GM18858 (cell line): Measurements from ENCODE around the gene AOAH.

Experiments
- ATAC-seq: cut with Tn5 transposase; IDR thresholded peaks from one replicate; pipeline ENCODE4 v1.9.1; 2021; ENCODE audit not compliant: unreplicated experiment

AOAH gene, protein sequence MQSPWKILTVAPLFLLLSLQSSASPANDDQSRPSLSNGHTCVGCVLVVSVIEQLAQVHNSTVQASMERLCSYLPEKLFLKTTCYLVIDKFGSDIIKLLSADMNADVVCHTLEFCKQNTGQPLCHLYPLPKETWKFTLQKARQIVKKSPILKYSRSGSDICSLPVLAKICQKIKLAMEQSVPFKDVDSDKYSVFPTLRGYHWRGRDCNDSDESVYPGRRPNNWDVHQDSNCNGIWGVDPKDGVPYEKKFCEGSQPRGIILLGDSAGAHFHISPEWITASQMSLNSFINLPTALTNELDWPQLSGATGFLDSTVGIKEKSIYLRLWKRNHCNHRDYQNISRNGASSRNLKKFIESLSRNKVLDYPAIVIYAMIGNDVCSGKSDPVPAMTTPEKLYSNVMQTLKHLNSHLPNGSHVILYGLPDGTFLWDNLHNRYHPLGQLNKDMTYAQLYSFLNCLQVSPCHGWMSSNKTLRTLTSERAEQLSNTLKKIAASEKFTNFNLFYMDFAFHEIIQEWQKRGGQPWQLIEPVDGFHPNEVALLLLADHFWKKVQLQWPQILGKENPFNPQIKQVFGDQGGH

GRCh38 chr7:36723951-36724664, at the start of gene AOAH:
Gene AOAH, minus strand, starts transcription at chr7:36724494. Its CDS starts 346 bp downstream, at chr7:36724148.
- peak; percentile 93 for ATAC-seq

DNA sequence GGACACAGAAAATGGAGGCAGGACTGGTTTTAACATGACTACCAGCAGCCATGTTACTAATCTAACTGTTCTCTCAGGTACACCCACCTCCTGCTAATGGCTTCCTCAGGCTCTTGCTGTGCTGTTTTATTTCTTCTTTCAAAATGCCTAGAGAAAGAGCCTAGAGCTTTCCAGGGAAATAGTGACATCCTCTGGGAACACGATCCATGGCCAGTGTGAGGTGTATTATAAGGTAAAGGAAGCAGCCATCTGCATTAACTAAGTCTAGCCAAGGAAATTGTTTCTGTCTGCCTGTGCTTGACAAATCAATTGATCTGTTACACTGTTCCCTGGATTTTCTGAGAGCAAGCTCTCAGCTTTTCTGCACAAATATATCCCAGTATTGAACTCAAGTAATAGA, 42.2 kb upstream of the AOAH start:
- ATAC-seq, result no peak

DNA sequence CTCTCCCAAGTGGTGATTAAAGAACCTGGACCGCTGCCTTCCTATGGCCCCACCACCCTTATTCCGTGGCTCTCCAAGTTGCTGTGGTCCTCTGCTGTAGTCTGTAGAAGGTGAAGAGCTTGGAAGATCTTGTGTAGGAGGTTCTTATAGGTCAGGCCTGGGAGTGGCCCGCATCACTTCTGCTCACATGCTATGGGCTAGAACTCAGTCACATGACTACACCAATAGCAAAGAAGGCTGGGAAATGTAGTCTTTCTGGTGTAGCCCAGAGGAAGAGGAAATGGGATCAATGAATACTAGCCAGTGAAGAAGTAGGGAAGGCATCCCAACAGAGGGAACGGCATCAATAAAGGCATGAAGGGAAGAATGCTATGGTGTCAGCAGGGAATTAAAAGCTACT, 41.3 kb upstream of the AOAH start:
- ATAC-seq, result no peak

- no peak for ATAC-seq
These were observed 40.6 kb upstream of the AOAH start for GRCh38 chr7:36764929-36765328.

- no peak for ATAC-seq
These were observed 39.0 kb upstream of the AOAH start for GRCh38 chr7:36763132-36763816.

DNA sequence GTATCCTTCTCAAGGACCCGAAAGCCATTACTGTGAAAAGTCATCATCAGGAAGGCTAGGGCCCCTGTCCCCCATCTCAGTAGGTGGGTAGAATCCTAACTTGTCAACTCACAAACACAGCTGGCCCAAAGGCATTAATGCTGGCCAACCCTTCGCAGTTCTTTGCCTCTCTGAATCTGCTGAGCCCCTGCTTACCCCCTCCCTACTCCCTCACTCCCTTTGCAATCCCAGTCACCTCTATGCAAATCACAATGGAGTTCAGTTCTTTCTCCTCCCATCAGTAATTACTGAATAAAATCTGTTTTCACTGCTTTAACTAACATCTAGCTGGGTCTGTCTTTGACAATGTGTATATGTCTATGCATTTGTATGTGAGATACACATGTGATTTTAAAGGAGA, 38.1 kb upstream of the AOAH start:
- no peak for ATAC-seq

DNA sequence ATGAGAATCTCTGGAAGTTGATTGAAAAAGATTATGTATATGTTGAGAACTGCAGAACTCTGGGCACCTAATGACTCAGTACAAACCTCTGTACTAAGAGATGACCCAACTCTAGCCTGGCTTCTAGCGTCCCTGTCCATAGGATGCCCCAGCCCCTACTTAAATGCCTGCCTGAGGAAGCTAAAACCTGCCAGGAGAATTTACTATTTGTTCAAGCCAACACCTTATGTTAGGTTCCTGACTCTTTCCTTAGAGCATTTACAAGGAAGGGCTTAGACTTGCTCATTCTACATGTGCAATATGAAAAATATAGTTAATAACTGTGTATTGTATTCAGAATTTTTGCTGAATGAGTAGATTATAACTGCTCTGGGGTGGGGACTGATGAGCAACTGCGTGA, 37.5 kb upstream of the AOAH start:
- no peak for ATAC-seq

DNA sequence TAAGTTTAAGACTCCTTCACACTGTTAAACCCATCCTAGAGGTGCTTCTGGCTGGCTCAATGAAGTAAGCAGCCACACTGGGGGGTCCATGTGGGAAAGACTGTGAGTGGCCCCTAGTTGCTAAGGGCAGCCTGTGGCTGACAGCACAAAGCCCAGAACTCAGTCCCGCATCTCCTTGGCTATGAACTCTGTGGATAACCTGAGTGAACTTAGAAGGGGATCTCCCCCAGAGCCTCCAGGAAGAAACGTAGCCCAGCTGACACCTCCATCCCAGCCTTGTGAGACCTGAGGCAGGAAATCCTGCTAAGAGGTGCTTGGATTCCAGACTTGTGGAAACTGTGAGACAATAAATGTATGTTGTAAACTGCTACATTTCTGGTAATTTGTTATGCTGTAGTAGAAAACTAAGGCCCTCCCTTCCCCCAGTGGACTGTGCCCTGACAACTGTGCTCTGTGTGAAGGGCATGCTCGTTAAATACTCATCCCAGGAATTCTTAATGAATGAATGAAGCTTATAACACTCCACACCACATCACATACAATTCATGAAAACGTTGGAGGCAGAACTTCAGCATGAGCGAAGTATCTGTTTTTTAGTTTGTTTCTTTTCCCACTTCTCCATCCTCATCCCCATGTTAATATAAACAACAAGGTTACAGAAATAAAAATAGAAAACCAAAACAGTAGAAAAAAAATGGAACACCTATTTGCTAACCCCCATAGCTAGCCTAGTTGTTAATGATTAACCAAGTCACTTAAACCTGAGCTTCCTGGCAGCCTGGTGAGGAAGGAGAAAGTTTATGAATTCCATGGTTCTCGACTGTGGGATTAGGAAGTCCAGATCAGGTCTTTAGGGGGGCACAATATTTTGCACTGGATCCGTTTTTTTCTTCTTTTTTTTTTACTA, 36.8 kb upstream of the AOAH start:
- no peak for ATAC-seq

- ATAC-seq, result no peak
These were observed 34.6 kb upstream of the AOAH start for GRCh38 chr7:36758879-36759278.

GRCh38 chr7:36755484-36755883, 31.2 kb upstream of the AOAH start:
- no peak for ATAC-seq

DNA sequence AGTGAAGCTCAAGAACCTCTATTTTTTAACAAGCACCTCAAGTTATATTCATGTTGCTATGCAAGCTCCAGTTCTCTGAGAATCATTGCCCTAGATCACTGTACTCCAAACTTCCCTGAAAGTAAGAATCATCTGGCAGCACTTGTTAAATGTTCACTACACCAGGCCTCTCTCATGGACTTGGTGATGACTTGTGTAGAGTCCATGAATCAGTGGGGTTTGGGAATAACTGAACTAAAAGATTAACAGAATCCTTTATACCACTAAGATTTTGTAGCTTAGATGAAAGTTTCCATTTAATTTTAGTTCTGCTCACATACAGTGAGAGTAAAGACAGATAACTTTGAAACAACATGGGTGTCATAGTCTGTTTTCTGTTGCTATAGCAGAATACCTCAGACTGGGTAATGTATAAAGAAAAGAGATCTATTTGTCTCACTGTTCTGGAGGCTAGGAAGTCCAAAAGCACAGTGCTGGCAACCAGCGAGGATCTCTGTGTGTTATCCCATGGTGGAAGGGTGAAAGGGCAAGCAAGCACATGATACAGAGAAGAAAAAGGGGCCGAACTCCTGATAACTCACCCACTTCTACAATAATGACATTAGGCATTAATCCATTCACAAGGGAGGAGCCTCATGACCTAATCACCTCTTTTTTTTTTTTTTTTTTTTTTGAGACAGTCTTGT, 27.9 kb upstream of the AOAH start:
- no peak for ATAC-seq

- ATAC-seq, result no peak
These were observed 26.2 kb upstream of the AOAH start for GRCh38 chr7:36750451-36750850.

- ATAC-seq, result no peak
These were observed 25.1 kb upstream of the AOAH start for GRCh38 chr7:36749282-36749960.

- ATAC-seq, result peak; percentile 53
These were observed 23.8 kb upstream of the AOAH start for GRCh38 chr7:36748017-36748487.

DNA sequence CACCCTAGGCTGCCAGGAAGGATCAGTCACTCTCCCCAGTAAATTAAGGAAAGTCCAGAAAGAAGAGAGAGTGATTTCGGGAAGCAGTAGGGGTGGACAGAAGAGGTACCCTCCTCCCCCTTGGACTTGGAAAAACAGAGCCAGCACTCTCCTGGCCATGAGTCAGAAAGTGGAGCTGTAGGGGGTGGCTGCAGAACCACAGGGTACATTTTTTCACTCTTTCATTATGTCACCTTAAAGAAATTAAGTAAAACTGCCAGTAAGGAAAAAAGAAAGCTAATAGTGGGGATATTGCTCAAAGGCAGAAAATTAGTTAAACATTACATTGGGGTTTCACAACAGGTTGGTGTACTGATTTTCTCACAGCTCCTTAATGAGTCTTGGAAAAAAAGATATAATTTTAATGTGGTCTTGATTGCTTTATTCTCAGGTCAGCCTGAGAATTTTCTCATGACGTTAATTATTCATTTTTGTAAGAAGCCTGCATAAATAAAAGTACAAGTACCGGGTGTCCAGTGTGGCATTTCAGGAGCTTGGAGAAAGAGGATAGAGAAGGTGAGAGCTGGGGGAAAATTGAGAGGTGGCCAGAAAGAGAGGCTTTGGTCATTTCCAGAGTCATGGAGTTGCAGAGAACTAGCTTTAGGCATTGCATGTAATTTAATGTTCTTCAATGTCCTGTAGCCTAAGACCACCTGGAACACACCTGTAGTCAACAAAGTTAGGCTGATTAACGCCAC, 23.2 kb upstream of the AOAH start:
- no peak for ATAC-seq

GRCh38 chr7:36746347-36746746, 22.1 kb upstream of the AOAH start:
- no peak for ATAC-seq

DNA sequence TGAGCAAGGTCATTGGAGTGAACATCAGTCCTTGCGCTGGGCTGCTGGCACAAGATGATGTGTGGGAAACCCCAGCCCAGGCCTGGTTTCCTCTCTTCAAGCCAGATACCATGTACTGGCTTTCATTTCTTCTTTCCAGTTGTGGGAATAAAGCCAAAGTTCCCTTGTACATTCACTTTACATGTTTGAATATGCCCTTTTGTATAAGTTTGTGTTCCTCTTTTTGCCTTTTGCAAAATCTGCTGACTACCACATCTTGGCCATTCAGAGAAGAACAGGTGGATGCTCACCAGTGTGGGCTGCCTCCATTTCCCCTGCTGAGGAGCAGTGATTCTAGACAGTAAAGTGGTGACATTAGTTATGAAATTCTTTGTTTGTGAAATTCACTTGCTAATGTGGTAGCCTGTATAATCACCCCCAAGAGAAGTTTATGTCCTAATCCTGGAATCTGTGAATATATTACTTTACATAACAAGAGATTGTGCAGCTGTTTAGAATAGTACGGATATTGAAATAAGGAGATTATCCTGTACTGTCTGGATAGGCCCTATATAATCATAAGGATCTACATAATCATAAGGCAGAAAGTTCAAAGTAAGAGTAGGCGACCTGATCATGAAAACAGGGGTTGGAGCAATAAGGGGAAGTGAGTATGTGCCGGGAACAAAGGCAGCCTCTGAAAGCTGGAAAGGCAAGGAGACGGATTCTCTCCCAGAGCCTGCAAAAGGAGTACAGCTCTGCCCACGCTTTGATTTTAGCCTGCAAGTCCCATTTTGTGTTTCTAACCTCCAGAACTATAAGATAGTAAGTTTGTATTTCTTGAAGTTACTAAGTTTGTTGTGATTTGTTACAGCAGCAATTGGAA, 18.8 kb upstream of the AOAH start:
- ATAC-seq, result peak; percentile 88

GRCh38 chr7:36741866-36742265, 17.6 kb upstream of the AOAH start:
- no peak for ATAC-seq
